Motor neuron (in vitro differentiated cells): ENCODE measurements around the gene GDAP1L1. TPM values are rescaled to one million over a fixed set of nuclear protein-coding genes. Genes with fewer than 3 reads are reported as not detected.
"Not testable (repeated sequence)": the region's sequence is repeated elsewhere in the genome, so short reads cannot be mapped to it uniquely, and the experiment has no call there.

ENCODE experiments used
- ATAC-seq, 8 experiments: fragments of 200-7000 bp; cut with Tn5 transposase; replicated peaks in 6 of 8; 2 replicates each; pipeline ENCODE4 v1.8.0; 2021; ENCODE audit warnings: mild to moderate bottlenecking in 8 of 8, moderate library complexity in 8 of 8
- H3K27ac ChIP-seq, 2 donors: fragments of 250-450 bp; sonication (Bioruptor Pico); 2 replicates each; pipeline ENCODE4 v1.9.0; 2021; ENCODE audit warnings: antibody characterized with exemption in 2 of 2, mild to moderate bottlenecking in 2 of 2, moderate library complexity in 1 of 2
- H3K4me1 ChIP-seq, 2 donors: fragments of 250-450 bp; sonication (Bioruptor Pico); replicated peaks in 1 of 2; 2 replicates each; pipeline ENCODE4 v1.6.1; 2021; ENCODE audit warnings: antibody characterized with exemption in 2 of 2, mild to moderate bottlenecking in 2 of 2, moderate library complexity in 1 of 2
- H3K4me3 ChIP-seq, 5 donors: fragments of 250-450 bp; sonication (Bioruptor Pico); 2 replicates each; pipeline ENCODE4 v1.9.0; 2021; ENCODE audit warnings: antibody characterized with exemption in 5 of 5, mild to moderate bottlenecking in 5 of 5, moderate library complexity in 4 of 5
- WGBS, 10 experiments: fragments of 450-650 bp; shearing (Covaris generic); methylation state at CpG; one replicate each; pipeline ENCODE4 v1.0.0; 2022; 5-methylcytosine and 5-hydroxymethylcytosine counted together
- in situ Hi-C, 9 experiments: fragments of 400-800 bp; cut with MboI; loops; one replicate each; pipeline ENCODE4 v1.15.0; 2021; ENCODE audit warnings: low sequenced_read_pairs in 9 of 9, low pct_unique_long_range_greater_than_20kb in 2 of 9; ENCODE audit not compliant: unreplicated experiment in 9 of 9
- total RNA-seq, 8 experiments: library from RNA; unstranded; fragments of 300-600 nt; gene quantifications; 2 replicates each; pipeline versions ENCODE4 v1.2.3 to v1.2.4, GENCODE V29; 2022

The GDAP1L1 gene
- total RNA-seq, 8 experiments from 2014 or later = 0.25 to 175 (median 62.2) TPM

DNA sequence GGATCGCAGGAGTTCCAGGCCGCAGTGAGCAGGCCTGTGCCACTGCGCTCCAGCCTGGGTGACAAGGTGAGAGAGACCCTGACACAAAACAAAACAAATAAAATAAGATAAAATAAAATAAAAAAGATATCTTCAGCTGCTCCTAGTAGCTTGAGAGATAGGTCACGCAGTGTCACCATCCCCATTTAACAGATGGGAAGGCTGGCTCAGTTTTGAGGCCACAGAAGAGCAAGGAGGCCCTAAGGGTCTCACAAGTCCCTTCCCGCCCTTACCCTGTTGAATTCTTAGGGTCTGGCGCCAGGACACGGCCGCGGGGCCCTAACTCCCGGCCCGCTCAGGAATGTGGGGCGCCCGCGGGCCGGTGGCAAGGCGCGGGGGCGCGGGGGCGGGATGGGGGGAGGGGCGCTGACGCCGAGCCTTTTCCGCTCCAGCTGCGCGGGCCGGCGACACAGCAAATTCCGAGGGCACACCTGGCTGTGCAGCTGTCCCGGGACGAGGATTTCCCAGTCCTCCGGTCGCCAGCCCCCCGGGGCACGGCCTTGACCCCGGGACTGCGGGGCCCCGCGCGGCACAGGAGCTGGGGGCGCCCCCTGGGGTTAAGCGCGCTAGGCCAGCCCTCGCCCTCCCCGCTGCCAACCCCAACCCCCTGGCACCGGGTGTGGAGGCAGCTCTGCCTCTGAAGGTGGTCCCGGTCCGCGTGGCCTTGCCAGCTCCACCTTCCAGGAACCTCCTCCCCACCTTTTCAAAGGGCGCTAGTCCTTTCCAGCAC lies 79.5 kb downstream of the GDAP1L1 start:
- Histone ChIP-seq H3K4me3 (no peak overlapping the region), H3K4me1 (no peaks in the 10 kb centered on the region), H3K27ac (no peak overlapping the region)
- in situ Hi-C loops = no loop called here
- no peak for ATAC-seq
- 70 to 100% (median 100%) methylated on average over 1 to 5 of the region's 50 CpGs; no CpG with 5 or more reads in 1 of the 10 experiments for WGBS, 10 experiments

DNA sequence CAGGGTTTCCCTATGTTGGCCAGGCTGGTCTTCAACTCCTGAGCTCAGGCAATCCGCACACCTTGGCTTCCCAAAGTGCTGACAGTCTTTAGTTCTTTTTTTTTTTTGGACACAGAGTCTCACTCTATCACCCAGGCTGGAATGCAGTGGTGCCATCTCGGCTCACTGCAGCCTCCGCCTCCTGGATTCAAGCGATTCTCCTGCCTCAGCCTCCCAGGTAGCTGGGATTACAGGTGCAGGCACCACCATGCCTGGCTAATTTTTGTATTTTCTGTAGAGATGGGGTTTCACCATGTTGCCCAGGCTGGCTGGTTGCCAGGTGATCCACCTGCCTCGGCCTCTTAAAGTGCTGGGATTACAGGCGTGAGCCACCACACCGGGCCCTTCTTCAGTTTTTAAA lies 80.6 kb downstream of the GDAP1L1 start:
- H3K27ac ChIP-seq, H3K4me1 ChIP-seq, in situ Hi-C loops, ATAC-seq, H3K4me3 ChIP-seq: not testable (repeated sequence)
- 73 to 100% (median 88%) methylated on average over 1 to 5 of the region's 7 CpGs; no CpG with 5 or more reads in 5 of the 10 experiments for WGBS, 10 experiments

DNA sequence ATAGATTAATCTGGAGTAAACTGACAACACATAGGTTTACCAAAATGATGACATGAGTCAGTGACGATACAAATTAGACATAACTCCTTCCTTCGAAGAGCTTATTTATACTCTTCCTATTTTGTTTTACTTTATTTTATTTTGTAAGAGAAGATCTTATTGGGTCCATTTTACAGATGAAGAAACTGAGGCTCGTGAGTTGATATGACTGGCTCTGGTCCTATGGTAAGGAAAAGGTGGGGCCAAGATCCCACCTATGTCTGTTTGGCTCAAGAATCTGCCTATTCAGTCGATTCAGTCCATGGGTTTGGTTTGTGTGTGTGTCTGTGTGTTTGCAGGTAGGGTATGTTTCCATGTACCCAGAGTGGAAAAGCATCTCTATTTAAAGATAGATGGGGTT lies 81.3 kb downstream of the GDAP1L1 start:
- Histone ChIP-seq H3K4me1 (no peaks in the 10 kb centered on the region), H3K27ac (no peak overlapping the region), H3K4me3 (no peak overlapping the region)
- no peak for ATAC-seq
- WGBS, 10 experiments = 61 to 100% (median 86%) methylated on average over 1 to 4 of the region's 4 CpGs
- in situ Hi-C loops = no loop called here

Other genes starting within 250 kb of the GDAP1L1 start
- 1 to 10 TPM in 1 of 8 experiments, under 1 TPM in 6, not detected in 1; 0.05 to 2.4 (median 0.28) TPM for gene JPH2, start 60.1 kb upstream of the GDAP1L1 start, total RNA-seq
- gene OSER1, start 36.5 kb upstream of the GDAP1L1 start, total RNA-seq = 10 to 100 TPM; 34.0 to 50.6 (median 37.4) TPM
- gene FITM2, start 63.9 kb downstream of the GDAP1L1 start, total RNA-seq = 10 to 100 TPM in 2 of 8 experiments, 1 to 10 TPM in 6; 3.7 to 13.5 (median 5.4) TPM
- not detected for gene R3HDML, start 89.7 kb downstream of the GDAP1L1 start, total RNA-seq
- gene HNF4A, start 108.4 kb downstream of the GDAP1L1 start, total RNA-seq = under 1 TPM in 6 of 8 experiments, not detected in 2; 0.09 to 0.62 (median 0.17) TPM
- 10 to 100 TPM in 5 of 8 experiments, 1 to 10 TPM in 3; 7.1 to 18.9 (median 11.9) TPM for gene TTPAL, start 228.6 kb downstream of the GDAP1L1 start, total RNA-seq